Measurements from ENCODE around the gene MMP19.
A peak's percentile ranks its signal among the peaks of the same experiment; 100 is the strongest.

MMP19 gene

GRCh38 chr12:55830601-55831446 is 11.9 kb downstream of the MMP19 start:
- peak overlapping the region; percentile 92 for H3K27ac ChIP-seq
- no peak for TF ChIP-seq ZFX (IDR thresholded peaks at IDR 0.05)
- no peak for TF ChIP-seq CTCF (conservative IDR thresholded peaks at IDR 0.05)

- TF ChIP-seq CTCF (conservative IDR thresholded peaks at IDR 0.05): no peak
- peak; percentile 66; the same call in 1 of the 2 replicates for TF ChIP-seq ZFX (IDR thresholded peaks at IDR 0.05)
- peak overlapping the region; percentile 92 for H3K27ac ChIP-seq
Measured at GRCh38 chr12:55829967-55830600, 12.7 kb downstream of the MMP19 start.

DNA sequence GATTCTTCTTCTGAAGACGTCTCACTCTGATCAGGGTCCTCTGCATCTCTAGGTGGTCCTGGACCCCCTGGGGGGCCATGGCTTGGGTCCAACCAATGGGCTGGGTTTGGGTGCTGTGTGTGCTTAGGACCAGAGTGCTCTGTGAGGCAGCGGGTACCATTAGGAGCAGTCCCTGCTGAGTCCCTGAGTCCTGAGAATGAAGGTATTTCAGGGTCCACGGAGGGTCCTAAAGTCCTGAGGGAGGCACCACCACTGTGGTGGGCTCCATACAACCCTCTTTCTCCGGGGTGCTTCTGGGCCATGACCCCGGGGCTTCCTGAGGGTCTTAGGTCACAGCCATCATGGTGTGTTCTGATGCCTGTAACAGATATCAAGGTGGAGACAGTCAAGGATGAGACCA is 14.4 kb downstream of the MMP19 start:
- TF ChIP-seq CTCF (conservative IDR thresholded peaks at IDR 0.05): no peak
- TF ChIP-seq ZFX (IDR thresholded peaks at IDR 0.05): no peak
- no peak overlapping the region for H3K27ac ChIP-seq

- H3K27ac ChIP-seq: no peak overlapping the region
- TF ChIP-seq CTCF (conservative IDR thresholded peaks at IDR 0.05): no peak
- no peak for TF ChIP-seq ZFX (IDR thresholded peaks at IDR 0.05)
Measured at GRCh38 chr12:55827806-55828205, 14.9 kb downstream of the MMP19 start.

GRCh38 chr12:55824726-55825125 is 18.0 kb downstream of the MMP19 start:
- no peak overlapping the region for H3K27ac ChIP-seq
- TF ChIP-seq CTCF (conservative IDR thresholded peaks at IDR 0.05) (no peak), ZFX (IDR thresholded peaks at IDR 0.05) (no peak)

DNA sequence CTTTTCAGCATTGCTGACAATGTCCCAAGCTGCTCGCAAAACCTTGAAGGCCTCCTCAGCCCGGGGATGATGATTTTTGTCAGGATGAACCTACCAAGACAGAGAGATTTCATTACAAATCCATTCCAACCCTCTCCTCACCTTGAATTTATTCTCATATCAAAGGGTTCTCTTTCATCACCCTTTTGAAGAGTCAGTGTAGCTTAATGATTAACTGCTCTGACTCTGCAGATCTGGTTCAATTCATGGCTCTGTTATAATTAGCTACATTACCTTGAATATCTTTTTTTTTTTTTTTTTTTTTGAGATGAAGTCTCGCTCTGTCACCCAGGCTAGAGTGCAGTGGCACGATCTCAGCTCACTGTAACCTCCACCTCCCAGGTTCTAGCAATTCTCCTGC is 19.3 kb downstream of the MMP19 start:
- H3K27ac ChIP-seq: no peak overlapping the region
- TF ChIP-seq ZFX (IDR thresholded peaks at IDR 0.05) (no peak), CTCF (conservative IDR thresholded peaks at IDR 0.05) (no peak)

GRCh38 chr12:55822228-55822627 is 20.5 kb downstream of the MMP19 start:
- no peak for TF ChIP-seq ZFX (IDR thresholded peaks at IDR 0.05)
- TF ChIP-seq CTCF (conservative IDR thresholded peaks at IDR 0.05): no peak; the same call in 1 of the 2 replicates

More at GRCh38 chr12:55822228-55822627, 20.5 kb downstream of the MMP19 start:
- no peak overlapping the region for H3K27ac ChIP-seq
